Left renal pelvis (tissue), 4 donors: ENCODE results near the gene MSL2. TPM values are rescaled to one million over a fixed set of nuclear protein-coding genes. Genes with fewer than 3 reads are reported as not detected.
"Not testable (repeated sequence)": the region's sequence is repeated elsewhere in the genome, so short reads cannot be mapped to it uniquely, and the experiment has no call there.

Experiments used
- DNase-seq, 4 donors: peaks; one replicate each; pipeline ENCODE4 v3.0.0-alpha.2; 2013; ENCODE audit warnings: low read depth in 4 of 4, low spot score in 3 of 4
- polyA plus RNA-seq, 4 donors: library from polyadenylated mRNA; unstranded; fragments of 120-200 nt; gene quantifications; one replicate each; pipeline ENCODE4 v1.2.1, GENCODE V29; 2013; ENCODE audit not compliant: insufficient read length in 4 of 4

Gene MSL2
- 10 to 100 TPM; 44.3 to 53.2 (median 46.4) TPM for polyA plus RNA-seq

GRCh38 chr3:136196064-136196400 lies at the start of gene MSL2:
Gene MSL2, minus strand, starts transcription at chr3:136196335. Its CDS starts 1,222 bp downstream, at chr3:136195113.
- peak in 1 of 4 donors; percentile 29 for DNase-seq

GRCh38 chr3:136245691-136246090 lies 49.6 kb upstream of the MSL2 start:
- no peak for DNase-seq

- no peak for DNase-seq
Measured at GRCh38 chr3:136239094-136239493, 43.0 kb upstream of the MSL2 start.

- no peak for DNase-seq
Measured at GRCh38 chr3:136237961-136238649, 42.0 kb upstream of the MSL2 start.

- no peak for DNase-seq
Measured at GRCh38 chr3:136237103-136237502, 41.0 kb upstream of the MSL2 start.

GRCh38 chr3:136236109-136236508 lies 40.0 kb upstream of the MSL2 start:
- DNase-seq, result no peak

GRCh38 chr3:136235545-136235944 lies 39.4 kb upstream of the MSL2 start:
- DNase-seq, result no peak

GRCh38 chr3:136232413-136232812 lies 36.3 kb upstream of the MSL2 start:
- no peak for DNase-seq

GRCh38 chr3:136222746-136223145 lies 26.6 kb upstream of the MSL2 start:
- DNase-seq, result not testable (repeated sequence)

- DNase-seq, result no peak
Measured at GRCh38 chr3:136211547-136211946, 15.4 kb upstream of the MSL2 start.

GRCh38 chr3:136209921-136210320 lies 13.8 kb upstream of the MSL2 start:
- DNase-seq, result no peak

- DNase-seq, result no peak
Measured at GRCh38 chr3:136207489-136208115, 11.5 kb upstream of the MSL2 start.

GRCh38 chr3:136199219-136199618 lies 3.1 kb upstream of the MSL2 start:
- DNase-seq, result not testable (repeated sequence)

- not testable (repeated sequence) for DNase-seq
Measured at GRCh38 chr3:136198462-136199078, 2.4 kb upstream of the MSL2 start.

GRCh38 chr3:136197159-136197793 lies 1.1 kb upstream of the MSL2 start:
- no peak for DNase-seq

GRCh38 chr3:136196401-136197158 lies 445 bp upstream of the MSL2 start:
- DNase-seq, result peak; percentile 99 to 100 (median 100)

GRCh38 chr3:136195258-136196063 lies 674 bp downstream of the MSL2 start:
- peak in 2 of 4 donors; percentile 44 to 60 for DNase-seq

GRCh38 chr3:136194409-136195257 lies 1.5 kb downstream of the MSL2 start:
- peak in 1 of 4 donors; percentile 44 for DNase-seq
